ENCODE data around the gene SPRR2E.

DNA sequence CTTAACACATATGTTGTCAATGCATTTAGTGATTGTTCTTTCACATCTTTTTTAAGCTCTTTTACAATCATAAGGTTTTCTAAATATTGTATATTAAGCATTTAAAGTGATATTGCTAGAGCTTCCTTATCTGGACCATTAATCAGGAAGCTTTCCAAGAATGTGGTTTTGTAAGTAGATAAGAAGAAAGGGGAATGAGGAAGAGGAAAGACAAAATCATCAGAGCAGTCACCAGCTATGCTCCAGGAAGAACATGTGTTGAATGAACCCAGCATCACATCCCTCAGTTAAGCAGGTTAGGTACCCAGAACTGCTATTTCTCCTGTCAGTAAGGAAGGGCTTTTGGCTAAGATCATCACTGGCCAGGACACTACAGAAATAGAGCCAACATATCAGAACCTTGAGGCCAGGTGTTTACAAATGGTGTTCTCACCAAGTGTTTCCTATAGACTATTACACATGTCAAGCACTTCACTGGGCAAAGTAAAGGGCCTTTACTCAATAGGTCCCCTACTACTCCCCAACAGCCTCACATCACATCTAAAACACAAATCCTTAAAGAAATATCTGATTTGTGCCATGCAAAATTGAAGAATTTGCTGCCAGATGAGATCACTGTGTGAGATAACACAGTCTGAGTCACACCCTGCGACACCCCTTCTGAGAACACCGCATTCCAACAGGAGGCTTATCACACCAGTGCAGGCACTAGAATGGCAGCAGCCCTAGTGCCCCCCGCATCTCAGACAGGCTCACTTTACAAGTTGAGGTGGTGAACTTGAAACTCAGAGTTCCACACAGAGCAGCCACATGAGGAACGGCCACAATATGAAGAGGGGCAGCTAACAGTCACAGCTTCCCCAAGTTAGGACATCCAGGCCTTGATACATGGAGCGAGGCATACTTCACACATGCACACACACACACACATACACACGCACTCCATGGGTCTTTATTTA is 35.2 kb downstream of the SPRR2E start:
- no peak for TF ChIP-seq EGR1 (IDR thresholded peaks at IDR 0.05)
- TF ChIP-seq, protein P1, sequence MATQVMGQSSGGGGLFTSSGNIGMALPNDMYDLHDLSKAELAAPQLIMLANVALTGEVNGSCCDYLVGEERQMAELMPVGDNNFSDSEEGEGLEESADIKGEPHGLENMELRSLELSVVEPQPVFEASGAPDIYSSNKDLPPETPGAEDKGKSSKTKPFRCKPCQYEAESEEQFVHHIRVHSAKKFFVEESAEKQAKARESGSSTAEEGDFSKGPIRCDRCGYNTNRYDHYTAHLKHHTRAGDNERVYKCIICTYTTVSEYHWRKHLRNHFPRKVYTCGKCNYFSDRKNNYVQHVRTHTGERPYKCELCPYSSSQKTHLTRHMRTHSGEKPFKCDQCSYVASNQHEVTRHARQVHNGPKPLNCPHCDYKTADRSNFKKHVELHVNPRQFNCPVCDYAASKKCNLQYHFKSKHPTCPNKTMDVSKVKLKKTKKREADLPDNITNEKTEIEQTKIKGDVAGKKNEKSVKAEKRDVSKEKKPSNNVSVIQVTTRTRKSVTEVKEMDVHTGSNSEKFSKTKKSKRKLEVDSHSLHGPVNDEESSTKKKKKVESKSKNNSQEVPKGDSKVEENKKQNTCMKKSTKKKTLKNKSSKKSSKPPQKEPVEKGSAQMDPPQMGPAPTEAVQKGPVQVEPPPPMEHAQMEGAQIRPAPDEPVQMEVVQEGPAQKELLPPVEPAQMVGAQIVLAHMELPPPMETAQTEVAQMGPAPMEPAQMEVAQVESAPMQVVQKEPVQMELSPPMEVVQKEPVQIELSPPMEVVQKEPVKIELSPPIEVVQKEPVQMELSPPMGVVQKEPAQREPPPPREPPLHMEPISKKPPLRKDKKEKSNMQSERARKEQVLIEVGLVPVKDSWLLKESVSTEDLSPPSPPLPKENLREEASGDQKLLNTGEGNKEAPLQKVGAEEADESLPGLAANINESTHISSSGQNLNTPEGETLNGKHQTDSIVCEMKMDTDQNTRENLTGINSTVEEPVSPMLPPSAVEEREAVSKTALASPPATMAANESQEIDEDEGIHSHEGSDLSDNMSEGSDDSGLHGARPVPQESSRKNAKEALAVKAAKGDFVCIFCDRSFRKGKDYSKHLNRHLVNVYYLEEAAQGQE (IDR thresholded peaks at IDR 0.05; ENCODE audit: low read depth) = no peak
